NCI-H524 (cell line): ENCODE results near the gene MYNN.
"Not testable (repeated sequence)": the region's sequence is repeated elsewhere in the genome, so short reads cannot be mapped to it uniquely, and the experiment has no call there.

Experiments used
- DNase-seq, 2 experiments: peaks; one replicate each; lab custom pipeline; 2025; lab: John Stamatoyannopoulos, UW

The MYNN gene

DNA sequence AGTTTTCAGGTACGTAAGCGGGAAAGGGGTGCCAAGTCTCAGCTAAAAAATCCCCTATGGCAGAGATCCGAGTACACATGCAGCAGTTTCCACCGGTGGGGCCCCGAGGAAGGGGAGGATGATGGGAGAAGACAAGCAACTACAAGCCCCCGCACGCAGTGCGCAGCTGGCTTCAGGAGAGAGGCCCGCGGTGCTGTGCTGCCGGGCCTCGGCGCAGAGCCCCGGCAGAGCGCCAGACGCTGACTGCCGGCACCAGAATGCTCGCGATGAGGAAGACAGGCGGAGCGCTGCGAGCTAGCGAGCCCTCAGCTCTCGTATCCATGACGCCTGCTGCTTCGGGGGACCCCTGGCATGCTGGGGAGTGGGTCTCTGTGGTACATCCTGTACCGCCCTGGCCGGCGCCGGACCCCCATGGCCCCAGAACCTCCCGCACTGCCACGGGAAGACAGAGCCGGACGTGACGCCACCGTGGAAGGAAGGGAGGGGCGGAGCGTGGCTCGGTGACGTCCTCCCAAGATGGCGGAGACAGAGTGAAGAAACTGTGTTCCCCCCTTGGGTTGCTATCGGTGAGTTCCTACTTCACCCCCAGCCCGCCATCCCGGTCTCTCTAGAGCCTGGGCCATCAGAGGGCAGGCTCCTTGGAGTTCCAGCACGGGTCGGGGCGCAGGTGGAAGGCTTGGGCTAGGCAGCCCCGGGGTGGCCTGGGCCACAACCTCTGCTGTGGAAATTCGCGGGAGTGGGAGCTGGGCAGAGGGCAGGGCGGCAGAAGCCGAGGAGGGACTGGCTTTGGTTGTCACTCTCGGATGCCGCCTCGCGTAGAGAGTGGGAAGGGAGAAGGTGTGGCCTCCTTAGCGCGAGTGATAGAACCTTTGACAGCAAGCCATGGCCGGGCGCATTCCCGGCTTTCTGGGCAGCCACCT lies at the start of gene MYNN:
MYNN (plus strand) TSS at position 500 of the 920 bp plus-strand sequence. CDS start 900 bp downstream, outside the sequence.
- peak; percentile 82 to 92 for DNase-seq

DNA sequence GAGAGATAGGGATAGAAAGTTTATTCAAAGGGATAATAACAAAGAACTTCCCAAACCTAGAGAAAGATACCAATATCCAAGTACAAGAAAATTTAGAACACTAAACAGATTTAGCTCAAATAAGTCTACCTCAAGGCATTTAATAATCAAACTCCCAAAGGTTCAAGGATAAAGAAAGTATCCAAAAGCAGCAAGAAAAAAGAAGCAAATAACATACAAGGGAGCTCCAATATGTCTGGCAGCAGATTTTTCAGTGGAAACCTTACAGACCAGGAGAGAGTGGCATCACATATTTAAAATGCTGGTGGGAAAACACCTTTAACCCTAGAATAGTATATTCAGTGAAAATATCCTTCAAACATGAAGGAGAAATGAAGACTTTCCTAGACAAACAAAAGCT lies 41.3 kb upstream of the MYNN start:
- not testable (repeated sequence) for DNase-seq

DNA sequence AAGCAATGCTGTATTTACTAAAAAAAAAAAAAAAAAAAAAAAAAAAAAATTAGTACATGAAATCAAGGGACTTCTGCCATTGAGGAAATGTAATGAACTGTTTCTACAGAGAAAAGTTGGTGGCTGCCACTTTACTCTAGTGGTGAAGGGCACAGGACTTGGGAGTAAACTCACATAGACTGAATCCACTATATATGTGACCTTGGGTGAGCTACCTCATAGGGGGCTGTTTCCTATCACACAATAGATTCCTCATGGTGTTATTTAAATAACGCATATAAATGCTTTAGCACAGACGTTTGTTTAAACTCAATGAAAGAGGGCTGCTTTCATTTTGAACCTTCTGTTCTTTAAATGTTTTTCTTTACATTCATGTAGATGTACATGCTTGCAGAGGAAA lies 34.1 kb upstream of the MYNN start:
- no peak for DNase-seq

DNA sequence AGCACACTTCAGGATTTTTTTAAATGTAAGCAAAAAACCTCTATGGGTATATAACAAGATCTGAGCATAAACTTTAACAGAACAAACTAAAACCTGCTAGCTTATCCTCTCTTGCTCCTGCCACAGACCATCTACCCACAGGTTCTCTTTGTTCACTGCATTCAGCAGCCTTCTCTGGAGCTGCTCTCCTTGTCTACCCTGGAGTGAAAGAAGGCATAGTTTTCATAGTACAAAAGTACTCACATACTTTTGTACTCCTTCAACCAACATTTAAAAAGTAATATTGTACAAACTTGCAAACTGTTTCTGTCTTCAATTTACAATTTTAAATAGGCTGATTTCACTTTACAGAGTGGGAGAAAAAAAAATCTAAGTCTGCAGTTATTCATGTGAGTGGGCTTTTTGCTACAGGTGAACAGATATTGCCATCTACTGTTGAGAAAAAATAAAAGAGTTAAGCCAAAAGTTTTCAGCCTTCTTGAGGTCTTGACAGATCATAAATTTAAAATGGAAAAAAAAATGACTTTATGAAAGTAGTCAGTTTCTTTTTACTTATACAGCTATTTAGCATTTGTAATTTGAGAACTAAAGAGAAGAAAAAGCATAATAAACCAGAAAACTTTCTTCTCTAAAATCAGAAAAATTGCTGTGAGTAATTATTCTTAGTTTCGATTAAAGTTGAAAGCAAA lies 28.7 kb upstream of the MYNN start:
- peak in 1 of 2 experiments; percentile 40 for DNase-seq

DNA sequence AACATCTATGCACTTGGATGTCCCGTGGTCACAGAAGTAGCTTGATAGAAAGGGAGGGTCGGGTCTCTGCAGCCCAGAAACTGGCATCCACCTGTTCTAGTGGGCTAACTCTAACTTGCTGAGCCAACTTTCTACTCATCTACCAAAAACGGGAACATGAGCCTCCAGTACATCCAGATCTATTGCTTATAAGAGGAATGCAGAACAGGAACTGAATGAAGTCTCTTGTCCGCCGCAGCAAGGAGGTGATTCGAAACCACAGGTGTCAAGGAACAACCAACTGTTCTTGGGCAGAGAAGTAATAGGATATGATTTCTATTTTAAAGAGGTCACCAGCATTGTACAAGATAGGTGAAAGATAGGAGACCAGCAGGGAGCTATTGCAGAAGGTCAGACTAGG lies 26.3 kb upstream of the MYNN start:
- no peak for DNase-seq

DNA sequence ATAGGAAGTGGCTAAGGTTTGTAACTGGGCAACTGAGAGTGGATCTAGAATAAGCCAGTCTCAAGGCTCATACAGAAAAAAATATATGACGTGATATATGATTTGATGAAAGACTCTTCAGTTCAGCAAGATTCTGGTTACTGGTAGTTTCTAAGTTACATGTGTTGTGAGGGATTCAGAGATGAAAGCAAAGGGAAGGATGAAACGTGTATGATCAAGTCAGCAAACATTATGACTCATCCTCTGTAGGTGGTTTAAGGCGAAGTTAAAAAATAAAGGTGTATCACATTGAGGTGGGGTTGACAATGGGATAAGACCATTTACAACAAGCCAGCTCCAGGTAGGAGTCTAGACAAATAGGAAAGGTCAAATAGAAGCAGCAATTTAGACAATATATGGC lies 24.5 kb upstream of the MYNN start:
- no peak for DNase-seq

DNA sequence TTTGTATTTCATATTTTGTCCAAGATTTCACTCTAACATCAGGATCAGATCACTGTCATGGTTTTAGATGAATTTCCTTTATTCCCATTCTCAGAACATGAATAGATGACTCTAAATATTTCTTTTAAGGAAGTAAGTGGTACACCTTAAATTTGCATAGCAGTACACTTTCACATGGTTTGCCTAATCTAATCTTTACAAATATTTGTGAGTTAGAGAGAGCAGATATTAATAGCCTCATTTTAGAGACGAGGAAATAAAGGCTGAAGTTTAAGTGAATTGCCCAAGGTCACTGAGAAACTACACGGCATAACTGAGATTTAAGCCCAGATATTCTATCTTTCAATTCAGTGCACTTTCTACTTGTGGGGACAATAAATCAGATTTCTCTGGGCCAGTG lies 22.5 kb upstream of the MYNN start:
- no peak for DNase-seq

DNA sequence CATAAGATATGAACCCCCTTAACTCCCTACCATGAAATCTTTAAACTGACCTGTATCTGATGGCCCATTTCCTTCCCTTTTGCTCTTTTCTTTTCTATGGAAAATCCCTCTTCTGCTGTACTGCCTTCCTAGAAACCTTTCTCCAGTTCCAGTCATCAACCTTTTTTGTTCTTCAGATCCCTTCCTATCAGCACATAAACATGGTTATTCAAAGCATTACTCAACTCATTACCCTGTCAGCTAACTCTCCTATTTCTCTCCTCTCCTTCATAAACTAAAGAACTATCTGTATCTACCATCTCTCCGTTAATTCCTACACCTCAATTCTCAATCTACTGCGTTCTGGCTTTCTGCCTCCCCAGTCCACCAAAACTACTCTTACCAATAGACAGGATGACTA lies 21.3 kb upstream of the MYNN start:
- DNase-seq, result no peak

DNA sequence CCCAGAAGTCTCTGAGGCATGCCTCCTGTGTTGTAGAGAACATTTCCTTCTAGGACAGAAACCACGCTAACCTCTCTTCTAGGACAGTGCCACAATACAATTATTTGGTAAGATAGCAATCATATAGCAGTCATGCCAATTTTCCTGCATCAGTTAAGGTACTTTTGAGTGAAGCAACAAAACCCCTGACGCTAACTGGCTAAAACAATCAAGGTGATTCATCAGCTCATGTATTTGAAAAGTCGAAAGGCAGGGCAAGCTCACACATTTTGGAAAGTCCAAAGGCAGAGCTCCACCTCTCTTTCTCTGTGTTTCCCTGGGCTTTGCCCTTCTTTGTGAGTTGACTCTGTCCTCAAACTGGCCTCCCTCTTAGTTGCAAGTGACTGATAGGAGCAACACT lies 18.5 kb upstream of the MYNN start:
- DNase-seq, result no peak

DNA sequence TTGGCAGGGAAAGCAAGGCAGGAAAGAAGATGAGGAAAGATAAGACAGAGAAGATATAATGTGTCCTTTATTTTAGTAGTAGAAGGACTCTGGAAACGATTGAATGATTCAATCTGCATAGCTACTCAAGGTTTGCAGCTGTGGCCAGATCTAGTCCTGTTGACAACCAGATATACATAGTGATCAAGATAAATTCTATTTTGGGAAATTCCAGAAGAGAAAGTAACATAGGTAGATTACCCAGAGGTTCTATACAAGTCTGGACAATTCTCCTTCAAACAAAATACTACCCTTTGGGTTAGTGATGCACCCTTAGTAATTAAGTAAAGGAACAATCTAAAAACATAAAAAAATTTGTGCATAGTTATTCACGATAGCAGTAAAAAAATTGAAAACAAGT lies 17.7 kb upstream of the MYNN start:
- DNase-seq, result no peak

DNA sequence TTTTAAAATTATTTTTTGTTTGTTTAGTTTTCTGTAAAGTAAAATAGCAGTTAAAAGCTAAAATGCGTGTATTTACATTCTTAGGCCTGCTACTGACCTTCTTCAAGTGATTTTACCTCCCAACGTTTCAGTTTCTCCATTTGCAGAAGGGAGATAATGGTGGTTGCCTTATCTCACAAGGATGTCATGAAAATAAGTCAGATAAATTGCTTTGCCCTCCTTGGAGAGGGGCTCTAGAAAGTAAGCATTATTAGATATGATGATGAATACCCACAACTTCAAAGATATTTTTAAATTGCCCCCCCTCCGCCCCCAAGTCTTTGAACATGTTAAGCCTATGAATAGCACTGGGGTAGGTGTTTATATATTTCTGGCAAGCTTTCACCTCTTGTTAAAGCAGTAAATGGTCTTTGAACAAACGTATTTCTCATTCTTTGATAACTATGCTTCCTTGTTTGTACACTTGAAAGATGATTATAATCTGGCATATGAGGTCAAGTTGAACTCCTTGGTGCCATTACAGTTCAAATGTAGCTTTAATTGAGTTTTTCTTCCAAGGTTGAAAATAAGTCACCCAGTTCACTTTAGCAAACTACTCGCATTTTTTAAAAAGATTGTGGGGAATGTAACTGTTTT lies 14.7 kb upstream of the MYNN start:
- DNase-seq, result no peak

DNA sequence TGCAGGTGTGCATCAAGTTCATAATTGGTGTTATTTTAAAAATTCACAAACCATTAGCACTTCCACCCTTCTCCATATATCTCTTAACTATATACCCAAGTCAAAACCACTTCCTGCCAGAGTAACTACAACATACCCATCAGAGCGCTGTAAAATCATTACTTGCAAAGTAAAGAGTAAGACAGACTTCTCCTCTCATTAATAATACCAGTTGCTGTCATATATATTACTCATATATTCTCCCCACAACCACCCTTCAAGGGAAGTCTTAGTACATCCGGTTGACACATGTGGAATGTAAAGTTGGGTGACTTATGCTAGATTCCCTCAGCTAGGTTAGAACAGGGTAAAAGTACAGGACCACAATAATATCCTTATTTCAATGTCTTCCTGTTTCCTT lies 13.9 kb upstream of the MYNN start:
- DNase-seq, result no peak

DNA sequence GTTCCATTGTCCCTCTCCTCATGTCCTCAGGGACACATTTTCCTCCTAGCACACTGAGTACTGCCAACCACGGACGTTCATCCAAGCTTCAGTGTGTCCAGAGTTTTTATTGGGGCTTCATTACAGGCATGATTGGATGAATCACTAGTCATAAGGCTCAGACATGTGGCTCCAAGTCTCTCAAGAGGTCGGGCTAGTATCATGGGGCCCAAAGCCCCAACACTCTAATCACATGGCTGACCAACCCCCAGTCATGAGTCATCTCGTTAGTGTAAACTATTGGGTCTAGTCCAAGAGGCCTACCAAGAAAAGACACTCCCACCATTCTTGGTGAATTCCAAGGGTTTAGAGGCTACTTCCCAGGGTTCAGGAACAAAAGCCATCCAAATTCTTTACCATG lies 12.7 kb upstream of the MYNN start:
- DNase-seq, result no peak

DNA sequence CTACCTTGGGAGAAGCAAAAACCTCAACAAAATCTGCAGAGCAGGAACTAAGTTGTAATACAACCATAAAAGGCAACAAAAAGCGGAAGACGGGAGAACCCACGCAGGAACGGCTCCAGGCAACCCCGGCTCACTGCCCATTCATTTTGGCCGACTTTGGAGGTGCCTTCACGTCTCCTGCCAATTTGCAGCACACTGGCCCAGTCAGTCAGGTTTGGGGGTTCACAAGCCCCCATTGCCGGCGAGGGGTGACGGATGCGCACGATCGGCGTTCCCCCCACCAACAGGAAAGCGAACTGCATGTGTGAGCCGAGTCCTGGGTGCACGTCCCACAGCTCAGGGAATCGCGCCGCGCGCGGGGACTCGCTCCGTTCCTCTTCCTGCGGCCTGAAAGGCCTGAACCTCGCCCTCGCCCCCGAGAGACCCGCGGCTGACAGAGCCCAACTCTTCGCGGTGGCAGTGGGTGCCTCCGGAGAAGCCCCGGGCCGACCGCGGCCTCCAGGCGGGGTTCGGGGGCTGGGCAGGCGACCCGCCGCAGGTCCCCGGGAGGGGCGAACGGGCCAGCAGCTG lies 8.8 kb upstream of the MYNN start:
- DNase-seq, result peak; percentile 14 to 54

DNA sequence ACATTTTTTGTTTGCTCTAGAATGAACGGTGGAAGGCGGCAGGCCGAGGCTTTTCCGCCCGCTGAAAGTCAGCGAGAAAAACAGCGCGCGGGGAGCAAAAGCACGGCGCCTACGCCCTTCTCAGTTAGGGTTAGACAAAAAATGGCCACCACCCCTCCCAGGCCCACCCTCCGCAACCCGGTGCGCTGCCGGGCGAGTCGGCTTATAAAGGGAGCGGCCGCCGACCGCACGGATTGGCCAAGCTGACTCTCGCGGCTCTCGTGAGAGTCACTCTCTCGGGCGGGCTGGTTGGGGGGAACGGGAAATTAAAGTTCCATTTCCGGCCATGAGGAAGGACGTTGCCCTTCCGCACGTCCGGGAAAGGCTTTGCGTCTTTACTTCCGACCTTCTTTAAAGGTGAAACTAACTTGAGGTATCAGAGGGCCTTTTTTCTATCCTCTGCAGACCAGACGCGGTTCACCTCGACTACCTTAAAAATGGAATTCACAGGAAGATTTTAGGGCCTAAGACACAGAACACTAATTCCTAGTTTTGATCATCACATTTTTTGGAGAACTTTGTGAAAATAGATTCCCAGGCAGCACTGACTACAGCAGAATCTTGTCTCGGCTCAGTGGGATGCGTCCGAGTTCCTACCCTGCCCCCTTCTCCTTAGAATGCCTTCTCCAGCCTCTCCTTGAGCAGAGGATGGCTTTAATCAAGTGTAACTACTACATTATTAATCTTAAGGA lies 8.1 kb upstream of the MYNN start, which contains the start of gene TERC:
TERC (minus strand) TSS at position 179 of the 731 bp plus-strand sequence.
- peak; percentile 96 to 98 for DNase-seq

DNA sequence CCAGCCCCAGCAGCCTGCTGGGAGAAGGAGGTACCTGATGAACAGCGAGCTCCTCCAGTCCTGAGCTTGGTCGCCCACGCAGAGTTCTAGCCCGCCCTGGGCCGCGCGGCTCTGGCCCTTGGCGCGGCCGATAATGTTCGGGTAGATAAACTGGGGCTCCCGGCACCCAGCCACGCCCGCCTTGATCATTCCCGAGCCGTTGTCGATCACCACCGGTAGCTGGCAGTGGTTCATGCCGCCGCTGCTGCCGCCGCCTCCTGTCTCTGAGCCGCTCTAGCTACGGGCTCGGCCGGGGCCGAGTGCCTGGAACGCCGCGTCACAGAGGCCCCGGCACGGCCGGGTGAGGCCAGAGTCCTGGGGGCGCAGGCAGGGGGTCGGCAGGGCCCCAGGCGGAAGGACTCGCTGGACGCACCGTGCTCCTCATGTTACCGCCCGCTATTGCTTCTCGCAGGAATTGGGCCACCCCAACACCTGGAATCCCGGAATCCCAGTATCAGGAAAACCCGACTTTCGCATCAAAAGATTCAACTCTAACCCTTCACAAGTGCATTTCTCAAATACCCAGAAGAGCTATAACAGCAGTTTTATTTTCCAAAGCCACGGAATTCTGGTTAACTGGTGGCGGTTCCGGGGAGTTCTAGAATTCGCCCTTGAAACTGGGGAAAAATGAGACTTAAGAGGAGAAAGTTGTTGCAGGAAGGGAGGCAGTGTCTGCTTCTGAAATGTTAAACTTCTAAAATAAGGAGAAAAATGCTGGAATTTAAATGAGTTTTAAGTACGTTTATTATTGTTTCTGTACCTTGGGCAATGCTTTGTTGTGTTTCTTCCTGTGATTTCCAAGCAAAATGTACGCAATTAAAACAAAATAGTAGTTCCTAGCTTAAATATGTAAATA lies 3.7 kb upstream of the MYNN start, which contains the start of gene ACTRT3:
ACTRT3 (minus strand) TSS at position 275 of the 895 bp plus-strand sequence; CDS start at position 234, 41 bp downstream.
- DNase-seq, result peak; percentile 74 to 82

DNA sequence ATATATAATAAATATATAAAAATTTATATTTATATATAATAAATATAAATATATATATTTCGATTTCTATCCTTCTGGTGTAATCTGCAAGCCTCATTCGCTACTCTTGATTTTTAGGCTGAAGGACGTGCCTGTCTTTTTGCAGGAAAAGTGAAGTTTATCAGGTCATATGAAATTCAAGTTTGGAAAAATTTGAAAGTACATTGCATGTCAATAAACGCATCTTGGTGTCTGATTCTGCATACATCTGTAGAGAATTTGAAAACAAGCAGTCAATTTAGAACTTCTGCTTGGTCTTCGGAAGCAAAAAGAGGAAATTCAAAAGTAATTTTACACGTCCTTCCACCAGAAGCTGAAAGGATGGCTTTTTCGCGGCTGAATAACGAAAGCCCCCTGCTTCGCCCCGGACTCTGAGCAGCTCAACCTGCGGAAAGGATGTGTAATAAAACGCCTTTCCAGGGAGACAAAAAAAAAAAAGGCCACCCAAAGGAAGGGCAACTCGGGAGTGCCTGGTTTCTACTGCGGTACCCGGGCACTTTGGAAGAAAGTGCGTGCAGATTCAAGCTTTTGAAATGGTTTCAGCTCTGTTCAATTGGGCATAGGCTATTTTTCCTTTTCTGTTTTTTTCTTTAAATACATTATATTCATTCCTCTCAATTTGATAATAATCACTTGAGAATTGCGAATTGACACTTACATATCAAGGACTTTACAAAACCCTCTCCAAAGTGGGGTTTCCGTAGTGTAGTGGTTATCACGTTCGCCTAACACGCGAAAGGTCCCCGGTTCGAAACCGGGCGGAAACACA lies 1.5 kb upstream of the MYNN start:
- peak; percentile 86 to 94 for DNase-seq

DNA sequence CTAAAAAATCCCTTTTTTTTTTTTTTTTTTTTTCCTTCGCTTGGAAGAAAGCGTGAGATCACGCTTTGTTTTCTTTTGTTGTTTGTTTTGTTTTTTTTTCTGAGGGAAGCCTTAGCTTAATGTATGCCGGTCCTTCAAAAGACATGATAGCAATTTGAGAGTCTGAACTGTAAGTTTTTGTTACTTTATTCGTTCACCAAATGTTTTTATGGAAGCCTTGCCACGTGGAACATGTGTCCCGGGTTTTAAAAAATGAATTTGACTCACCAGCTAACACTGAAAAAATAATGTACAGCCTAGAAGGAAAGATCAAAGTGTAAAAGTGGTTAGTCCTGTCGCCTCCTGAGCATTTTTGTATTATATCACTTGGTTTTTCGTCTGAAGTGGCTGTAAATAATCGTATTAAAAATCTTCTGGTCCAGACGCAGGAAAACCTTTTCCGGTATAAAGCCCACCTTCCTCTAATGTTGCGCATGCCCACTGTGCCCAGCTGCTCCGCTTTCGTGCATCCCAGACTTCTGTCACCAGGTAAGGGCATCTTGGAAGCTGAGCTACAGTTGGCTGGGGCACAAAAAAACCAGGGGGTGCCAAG lies 795 bp upstream of the MYNN start:
- peak; percentile 87 to 95 for DNase-seq

DNA sequence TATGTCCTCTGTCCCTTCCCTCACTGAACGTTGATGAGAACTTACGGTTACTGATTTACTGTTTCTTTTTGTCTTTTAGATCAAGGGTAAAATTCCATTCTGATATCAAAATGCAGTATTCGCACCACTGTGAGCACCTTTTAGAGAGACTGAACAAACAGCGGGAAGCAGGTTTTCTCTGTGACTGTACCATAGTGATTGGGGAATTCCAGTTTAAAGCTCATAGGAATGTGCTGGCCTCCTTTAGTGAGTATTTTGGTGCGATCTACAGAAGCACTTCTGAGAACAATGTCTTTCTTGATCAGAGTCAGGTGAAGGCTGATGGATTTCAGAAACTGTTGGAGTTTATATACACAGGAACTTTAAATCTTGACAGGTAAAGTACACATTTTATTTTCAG lies 990 bp downstream of the MYNN start:
- no peak for DNase-seq
